DMS79 (cell line): ENCODE results near the gene SNRPA.
"Not testable (repeated sequence)": the region's sequence is repeated elsewhere in the genome, so short reads cannot be mapped to it uniquely, and the experiment has no call there.

Source experiments
- DNase-seq: peaks from one replicate; lab custom pipeline; 2025; lab: John Stamatoyannopoulos, UW

SNRPA gene

GRCh38 chr19:40777645-40777936, 26.6 kb downstream of the SNRPA start:
- DNase-seq = no peak

GRCh38 chr19:40777937-40778705, 27.1 kb downstream of the SNRPA start, which contains the start of gene RAB4B:
Gene RAB4B, plus strand, starts transcription at chr19:40778247. Its CDS starts 129 bp downstream, at chr19:40778376.
- peak; percentile 99 for DNase-seq

- no peak for DNase-seq
Observed at GRCh38 chr19:40778706-40779284, 27.8 kb downstream of the SNRPA start.

GRCh38 chr19:40780582-40780981, 29.6 kb downstream of the SNRPA start:
- DNase-seq = no peak

GRCh38 chr19:40781140-40781539, 30.1 kb downstream of the SNRPA start:
- DNase-seq = no peak

- DNase-seq = no peak
Observed at GRCh38 chr19:40783711-40784110, 32.7 kb downstream of the SNRPA start.

- DNase-seq = not testable (repeated sequence)
Observed at GRCh38 chr19:40784146-40784545, 33.1 kb downstream of the SNRPA start.

GRCh38 chr19:40785526-40785925, 34.5 kb downstream of the SNRPA start:
- no peak for DNase-seq

GRCh38 chr19:40786060-40787037, 35.3 kb downstream of the SNRPA start:
- no peak for DNase-seq

GRCh38 chr19:40791349-40791748, 40.3 kb downstream of the SNRPA start:
- DNase-seq = no peak

GRCh38 chr19:40791996-40792395, 41.0 kb downstream of the SNRPA start:
- no peak for DNase-seq

GRCh38 chr19:40797166-40797962, 46.4 kb downstream of the SNRPA start:
- DNase-seq = no peak

GRCh38 chr19:40797963-40798682, 47.1 kb downstream of the SNRPA start:
- DNase-seq = peak; percentile 73

GRCh38 chr19:40798683-40799557, 47.9 kb downstream of the SNRPA start, which contains the start of gene EGLN2:
Gene EGLN2, plus strand, starts transcription at chr19:40799191. Its CDS starts 1,382 bp downstream, at chr19:40800573.
- peak; percentile 99 for DNase-seq

- no peak for DNase-seq
Observed at GRCh38 chr19:40799558-40800338, 48.7 kb downstream of the SNRPA start.

- DNase-seq = no peak
Observed at GRCh38 chr19:40800339-40800996, 49.5 kb downstream of the SNRPA start.

- no peak for DNase-seq
Observed at GRCh38 chr19:40800997-40801377, 50.0 kb downstream of the SNRPA start.

GRCh38 chr19:40801426-40802299, 50.7 kb downstream of the SNRPA start:
- DNase-seq = peak; percentile 28
